HepG2 (cell line): ENCODE measurements around the gene CRYGA. TPM values are rescaled to one million over a fixed set of nuclear protein-coding genes. Genes with fewer than 3 reads are reported as not detected.

Source experiments
- CAMTA2 ChIP-seq: sonication (generic); formaldehyde crosslinking; IDR thresholded peaks from 2 replicates; pipeline ENCODE4 v1.4.0; 2020; ENCODE audit warnings: mild to moderate bottlenecking, missing genetic modification reagents, borderline replicate concordance
- CCDC6 ChIP-seq: sonication (generic); formaldehyde crosslinking; IDR thresholded peaks from 2 replicates; pipeline ENCODE4 v1.8.1; 2022; ENCODE audit warnings: mild to moderate bottlenecking, missing genetic modification reagents, moderate library complexity
- CEBPB ChIP-seq: IDR thresholded peaks from 2 replicates; pipeline ENCODE4 v1.6.1; 2011; ENCODE audit warnings: low read depth, low read length, improper control_type of control experiment, borderline replicate concordance
- CENPX ChIP-seq: sonication (generic); formaldehyde crosslinking; IDR thresholded peaks from 2 replicates; pipeline ENCODE4 v1.9.0; 2021; ENCODE audit warnings: mild to moderate bottlenecking, missing genetic modification reagents, moderate library complexity
- CHD2 ChIP-seq: IDR thresholded peaks from 2 replicates; pipeline ENCODE4 v1.6.1; 2011; ENCODE audit warnings: low read depth, low read length, improper control_type of control experiment
- CREM ChIP-seq, 2 experiments: sonication (generic) in 1 of 2; formaldehyde crosslinking in 1 of 2; IDR thresholded peaks; 2 replicates each; pipeline versions ENCODE4 v1.4.0 to v1.6.1; 2016 to 2020; ENCODE audit warnings: antibody characterized with exemption in 1 of 2, mild to moderate bottlenecking in 1 of 2, missing genetic modification reagents in 1 of 2
- CSRNP2 ChIP-seq: sonication (generic); formaldehyde crosslinking; conservative IDR thresholded peaks from 2 replicates; pipeline ENCODE4 v1.8.0; 2022; ENCODE audit warnings: low read depth, missing genetic modification reagents
- ESRRA ChIP-seq: sonication (generic); formaldehyde crosslinking; IDR thresholded peaks from 2 replicates; pipeline ENCODE4 v1.5.1; 2020; ENCODE audit warnings: mild to moderate bottlenecking, low read depth, missing genetic modification reagents
- HNF1A ChIP-seq, 2 experiments: sonication (generic) in 1 of 2; formaldehyde crosslinking in 1 of 2; IDR thresholded peaks; 2 replicates each; pipeline versions ENCODE4 v1.4.0 to v1.6.1; 2016 to 2020; ENCODE audit warnings: borderline replicate concordance in 1 of 2, low read depth in 1 of 2, mild to moderate bottlenecking in 1 of 2, missing genetic modification reagents in 1 of 2
- HOXA5 ChIP-seq: sonication (generic); formaldehyde crosslinking; IDR thresholded peaks from 2 replicates; pipeline ENCODE4 v1.4.0; 2020; ENCODE audit warnings: missing genetic modification reagents
- MIXL1 ChIP-seq: IDR thresholded peaks from 2 replicates; pipeline ENCODE4 v1.6.1; 2016
- SMARCE1 ChIP-seq: fragments of 450-650 bp; IDR thresholded peaks from 2 replicates; pipeline ENCODE4 v1.6.1; 2017; ENCODE audit warnings: borderline replicate concordance
- SP4 ChIP-seq: sonication (generic); formaldehyde crosslinking; IDR thresholded peaks from 2 replicates; pipeline ENCODE4 v1.8.1; 2023; ENCODE audit warnings: mild to moderate bottlenecking, missing genetic modification reagents
- SP5 ChIP-seq: IDR thresholded peaks from 2 replicates; pipeline ENCODE4 v1.6.1; 2016; ENCODE audit warnings: low read depth, borderline replicate concordance
- YEATS2 ChIP-seq: sonication (generic); formaldehyde crosslinking; IDR thresholded peaks from 2 replicates; pipeline ENCODE4 v1.4.0; 2020; ENCODE audit warnings: missing genetic modification reagents, borderline replicate concordance
- ZNF329 ChIP-seq: sonication (generic); formaldehyde crosslinking; IDR thresholded peaks from 2 replicates; pipeline ENCODE4 v1.9.0; 2021; ENCODE audit warnings: low read depth, mild to moderate bottlenecking, missing genetic modification reagents
- ZNF674 ChIP-seq: sonication (generic); formaldehyde crosslinking; IDR thresholded peaks from 2 replicates; pipeline ENCODE4 v1.5.0; 2020; ENCODE audit warnings: low read depth, mild to moderate bottlenecking, missing genetic modification reagents
- polyA plus RNA-seq, 8 experiments: library from polyadenylated mRNA; depleted of rRNA in 3 of 8; stranded (reverse) in 7 of 8; unstranded in 1 of 8; fragments of >200 nt; fragmentation: Illumina TruSeq in 4 of 8; extraction: Trizol in 4 of 8; gene quantifications; 2 replicates each; pipeline versions ENCODE4 v1.2.1 to v1.2.3, GENCODE V29; 2011 to 2016; ENCODE audit warnings: low read depth in 4 of 8, missing spikeins in 1 of 8, mixed read lengths in 1 of 8; ENCODE audit not compliant: insufficient read depth in 1 of 8
- total RNA-seq, 5 experiments: library from RNA; depleted of rRNA; stranded (reverse); fragments of >200 nt; fragmentation: Illumina TruSeq; extraction: Trizol; gene quantifications; 2 replicates each; pipeline ENCODE4 v1.2.3, GENCODE V29; 2016; ENCODE audit warnings: low read depth in 1 of 5
- TF ChIP-seq, protein P1 (sequence below): sonication (generic); formaldehyde crosslinking; IDR thresholded peaks from 2 replicates; pipeline ENCODE4 v1.4.0; 2020; ENCODE audit warnings: missing genetic modification reagents, borderline replicate concordance

CRYGA gene
- total and polyA plus RNA-seq, 2 of the 13 experiments (the other 11 are each of a cell fraction or from before 2014, with no cell fraction given) = not detected

GRCh38 chr2:208135794-208136715 is 27.3 kb downstream of the CRYGA start (continued):
- TF ChIP-seq HNF1A (IDR thresholded peaks at IDR 0.05; ENCODE audit: low read depth) = no peak
- 0 out of 2 replicates have a peak, but pooled peaks have one; percentile 20 for TF ChIP-seq HNF1A (CRISPR knock-in tag; IDR thresholded peaks at IDR 0.05; ENCODE audit: borderline replicate concordance)
- no peak for TF ChIP-seq CENPX
- TF ChIP-seq CCDC6 (CRISPR knock-in tag) = no peak
- TF ChIP-seq ZNF329 (CRISPR knock-in tag) = no peak
- TF ChIP-seq MIXL1 (CRISPR knock-in tag) = peak; percentile 96
- TF ChIP-seq SMARCE1 = no peak
- TF ChIP-seq ZNF674 (CRISPR knock-in tag) = no peak
- TF ChIP-seq HOXA5 (CRISPR knock-in tag) = 0 out of 2 replicates have a peak, but pooled peaks have one; percentile 35
- TF ChIP-seq, protein P1, sequence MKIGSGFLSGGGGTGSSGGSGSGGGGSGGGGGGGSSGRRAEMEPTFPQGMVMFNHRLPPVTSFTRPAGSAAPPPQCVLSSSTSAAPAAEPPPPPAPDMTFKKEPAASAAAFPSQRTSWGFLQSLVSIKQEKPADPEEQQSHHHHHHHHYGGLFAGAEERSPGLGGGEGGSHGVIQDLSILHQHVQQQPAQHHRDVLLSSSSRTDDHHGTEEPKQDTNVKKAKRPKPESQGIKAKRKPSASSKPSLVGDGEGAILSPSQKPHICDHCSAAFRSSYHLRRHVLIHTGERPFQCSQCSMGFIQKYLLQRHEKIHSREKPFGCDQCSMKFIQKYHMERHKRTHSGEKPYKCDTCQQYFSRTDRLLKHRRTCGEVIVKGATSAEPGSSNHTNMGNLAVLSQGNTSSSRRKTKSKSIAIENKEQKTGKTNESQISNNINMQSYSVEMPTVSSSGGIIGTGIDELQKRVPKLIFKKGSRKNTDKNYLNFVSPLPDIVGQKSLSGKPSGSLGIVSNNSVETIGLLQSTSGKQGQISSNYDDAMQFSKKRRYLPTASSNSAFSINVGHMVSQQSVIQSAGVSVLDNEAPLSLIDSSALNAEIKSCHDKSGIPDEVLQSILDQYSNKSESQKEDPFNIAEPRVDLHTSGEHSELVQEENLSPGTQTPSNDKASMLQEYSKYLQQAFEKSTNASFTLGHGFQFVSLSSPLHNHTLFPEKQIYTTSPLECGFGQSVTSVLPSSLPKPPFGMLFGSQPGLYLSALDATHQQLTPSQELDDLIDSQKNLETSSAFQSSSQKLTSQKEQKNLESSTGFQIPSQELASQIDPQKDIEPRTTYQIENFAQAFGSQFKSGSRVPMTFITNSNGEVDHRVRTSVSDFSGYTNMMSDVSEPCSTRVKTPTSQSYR = no peak
- no peak for TF ChIP-seq CREM (IDR thresholded peaks at IDR 0.05)
- no peak for TF ChIP-seq CREM (CRISPR knock-in tag; IDR thresholded peaks at IDR 0.05)
- TF ChIP-seq CHD2 = no peak
- no peak for TF ChIP-seq YEATS2 (CRISPR knock-in tag)
- TF ChIP-seq SP5 (CRISPR knock-in tag) = no peak
- TF ChIP-seq SP4 = no peak
- TF ChIP-seq CSRNP2 (CRISPR knock-in tag) = no peak
- TF ChIP-seq ESRRA (CRISPR knock-in tag) = no peak
- TF ChIP-seq CAMTA2 (CRISPR knock-in tag) = no peak
- no peak for TF ChIP-seq CEBPB
